Activated T-helper 1 cell treated with anti-CD3 and anti-CD28 coated beads, Interleukin-12 subunit alpha, Interleukin-12 subunit beta, Interleukin-2, Interleukin-4 antibody, amounts not matched to agents 30 ng/mL and 10 ng/mL and 1 ng/mL, durations not matched to agents 14 hours and 24 hours and 36 hours (primary cell): ENCODE results near the gene C16orf89. TPM values are rescaled to one million over a fixed set of nuclear protein-coding genes. Genes with fewer than 3 reads are reported as not detected.

Source experiments
- DNase-seq: peaks from one replicate; pipeline ENCODE4 v3.0.0; 2021; ENCODE audit warnings: low spot score
- H3K27ac Mint-ChIP-seq: one replicate; pipeline ENCODE4 v1.8.0; 2021; ENCODE audit warnings: mild to moderate bottlenecking, mixed read lengths
- H3K27me3 Mint-ChIP-seq: one replicate; pipeline ENCODE4 v1.8.0; 2022; ENCODE audit warnings: mild to moderate bottlenecking, moderate library complexity, mixed read lengths; ENCODE audit not compliant: insufficient read depth
- H3K36me3 Mint-ChIP-seq: one replicate; pipeline ENCODE4 v1.8.0; 2021; ENCODE audit warnings: low read depth, mixed read lengths
- H3K4me1 Mint-ChIP-seq: one replicate; pipeline ENCODE4 v1.8.0; 2021; ENCODE audit warnings: low read depth, mixed read lengths
- H3K4me3 Mint-ChIP-seq: one replicate; pipeline ENCODE4 v1.8.0; 2021; ENCODE audit warnings: mild to moderate bottlenecking, moderate library complexity, mixed read lengths
- H3K9me3 Mint-ChIP-seq: one replicate; pipeline ENCODE4 v1.8.0; 2021; ENCODE audit warnings: mixed read lengths
- intact Hi-C: fragments of 100-400 bp; cut with micrococcal nuclease; formaldehyde crosslinking; loops from one replicate; pipeline ENCODE4 v1.15.1; 2024
- total RNA-seq: library from RNA; stranded (reverse); gene quantifications from 2 replicates; pipeline ENCODE4 v1.2.3, GENCODE V29; 2022

The C16orf89 gene
- total RNA-seq, 1 donor from 2014 or later, result not detected

DNA sequence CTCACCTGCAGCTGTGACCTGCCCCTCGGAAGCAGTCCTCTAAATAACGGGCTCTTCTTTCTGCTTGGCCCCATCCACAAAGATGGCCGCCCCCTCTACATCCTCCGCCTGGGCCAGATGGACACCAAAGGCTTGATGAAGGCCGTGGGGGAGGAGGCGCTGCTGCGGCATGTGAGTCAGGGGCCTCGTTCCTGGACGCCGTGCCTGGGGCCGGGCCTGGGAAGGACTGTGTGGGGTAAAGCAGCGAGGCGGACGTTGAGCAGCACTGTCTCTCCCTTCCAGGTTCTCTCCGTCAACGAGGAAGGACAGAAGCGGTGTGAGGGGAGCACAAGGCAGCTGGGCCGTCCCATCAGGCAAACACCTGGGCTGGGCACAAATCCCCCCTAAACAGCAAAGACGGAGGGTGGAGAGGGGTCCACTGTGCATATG lies 65.2 kb downstream of the C16orf89 start:
- H3K4me1 Mint-ChIP-seq, result no peaks in the 10 kb centered on the region
- no peaks in the 10 kb centered on the region for H3K36me3 Mint-ChIP-seq
- H3K27ac Mint-ChIP-seq, result no peak overlapping the region
- intact Hi-C loops, result no loop called here
- H3K4me3 Mint-ChIP-seq, result no peak overlapping the region
- DNase-seq, result no peak
- H3K9me3 Mint-ChIP-seq, result no peaks in the 10 kb centered on the region
- no peaks in the 10 kb centered on the region for H3K27me3 Mint-ChIP-seq

DNA sequence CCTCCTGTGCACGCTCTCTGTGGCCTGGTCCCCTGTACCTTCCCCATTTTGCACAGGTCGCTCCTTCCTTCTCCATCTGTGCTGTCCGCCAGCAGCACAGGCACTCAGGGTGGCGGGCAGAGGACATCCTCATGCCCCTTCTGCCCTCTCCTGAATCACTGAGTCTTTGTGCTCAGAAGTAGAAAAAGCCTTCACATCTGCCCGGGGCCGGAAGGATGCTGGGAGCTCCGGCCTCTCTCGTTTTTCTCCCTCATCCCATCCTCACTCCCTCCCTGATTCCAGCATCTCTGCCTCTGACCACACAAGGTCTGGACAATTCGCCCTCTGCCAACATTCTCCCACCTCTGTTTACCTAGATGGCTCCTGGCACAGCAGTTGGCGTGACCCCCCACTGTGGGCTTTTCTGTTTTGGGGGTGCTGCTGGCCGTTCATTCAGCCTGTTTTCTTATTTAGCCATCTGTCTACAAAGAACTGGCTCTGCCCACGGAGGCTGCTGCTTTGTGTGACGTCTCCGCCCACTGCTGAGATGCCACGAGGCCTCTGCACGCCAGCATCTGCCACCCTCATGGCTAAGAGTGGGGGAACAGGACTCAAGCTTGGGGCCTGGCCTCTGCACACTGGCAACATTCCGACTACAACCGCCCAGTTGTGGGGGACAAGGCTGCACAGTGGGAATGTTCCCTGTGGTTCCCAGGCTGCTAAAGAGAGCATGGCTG lies 70.9 kb downstream of the C16orf89 start:
- H3K27ac Mint-ChIP-seq, result no peak overlapping the region
- H3K36me3 Mint-ChIP-seq, result no peaks in the 10 kb centered on the region
- intact Hi-C loops, result no loop called here
- H3K4me1 Mint-ChIP-seq, result no peaks in the 10 kb centered on the region
- H3K4me3 Mint-ChIP-seq, result no peak overlapping the region
- no peaks in the 10 kb centered on the region for H3K9me3 Mint-ChIP-seq
- peaks cover 7% of the 10 kb centered on the region for H3K27me3 Mint-ChIP-seq
- DNase-seq, result no peak

Other genes with a start within 250 kb of the C16orf89 start
- 119 and 120 TPM in 2 replicates for gene GLYR1, start 218.7 kb downstream of the C16orf89 start, total RNA-seq
- 39.6 and 42.6 TPM in 2 replicates for gene UBN1, start 218.5 kb downstream of the C16orf89 start, total RNA-seq
- gene PPL, start 128.8 kb downstream of the C16orf89 start, total RNA-seq, result not detected in 2 replicates
- not detected in 2 replicates for gene SEC14L5, start 107.6 kb downstream of the C16orf89 start, total RNA-seq
- 11.6 and 12.5 TPM in 2 replicates for gene NAGPA, start 32.0 kb downstream of the C16orf89 start, total RNA-seq
- 40.0 and 41.4 TPM in 2 replicates for gene ALG1, start 5.9 kb upstream of the C16orf89 start, total RNA-seq
- gene EEF2KMT, start 31.8 kb upstream of the C16orf89 start, total RNA-seq, result 27.5 and 27.7 TPM in 2 replicates